ENCODE data around the gene TSPAN14.
"Not testable (repeated sequence)": the region's sequence is repeated elsewhere in the genome, so short reads cannot be mapped to it uniquely, and the experiment has no call there.

Gene TSPAN14

DNA sequence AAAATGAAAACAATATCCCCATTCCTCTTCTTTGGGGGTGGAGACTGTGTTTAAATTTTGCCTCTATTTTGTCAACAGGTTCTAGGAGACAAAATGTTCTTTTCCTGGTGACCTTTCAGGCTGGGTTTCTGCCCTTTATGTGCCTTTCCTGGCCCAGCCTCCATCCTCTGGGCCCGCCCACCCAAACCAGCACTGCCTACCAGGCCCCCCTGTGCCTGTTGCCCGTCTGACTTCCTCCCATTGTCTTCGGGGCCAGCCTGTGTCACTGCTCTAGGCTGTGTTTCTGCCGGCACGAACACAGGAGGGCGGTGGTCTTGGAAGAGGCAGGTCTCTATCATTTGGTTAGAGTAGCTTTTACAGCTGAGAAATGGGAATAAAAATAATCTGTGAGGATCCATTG is 13.9 kb downstream of the TSPAN14 start:
- FAIRE-seq: no peak
- DNase-seq (ENCODE audit: insufficient read length, low spot score): no peak

DNA sequence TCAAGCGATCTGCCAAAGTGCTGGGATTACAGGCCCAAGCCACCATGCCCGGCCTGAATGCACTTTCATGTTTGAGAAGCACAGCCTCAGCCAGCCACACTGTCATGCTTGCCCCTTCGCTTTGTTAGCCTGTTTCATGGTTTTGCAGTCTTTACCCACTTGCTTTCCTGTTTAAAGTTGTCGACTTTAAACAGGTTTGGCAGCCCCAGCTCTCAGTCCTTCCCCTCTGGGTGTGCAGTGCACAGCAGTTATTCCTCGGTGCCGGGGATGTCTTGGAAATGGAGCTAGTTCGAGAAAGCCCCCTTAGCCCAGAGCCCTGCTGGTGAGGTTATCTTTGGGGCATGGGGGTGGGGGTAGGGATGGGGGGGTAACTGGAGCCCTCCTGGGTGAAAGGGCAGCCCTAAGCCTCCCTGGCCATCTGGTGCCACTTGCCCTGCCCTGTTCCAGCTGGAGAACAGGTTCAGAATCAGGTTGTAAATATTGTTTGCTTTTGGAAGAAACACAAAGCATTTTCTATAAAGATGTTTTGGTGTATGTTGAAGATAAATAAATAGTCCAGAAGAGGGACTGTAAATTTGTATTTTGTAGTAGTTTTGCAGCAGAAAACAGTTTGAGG is 14.8 kb downstream of the TSPAN14 start:
- no peak for FAIRE-seq
- DNase-seq (ENCODE audit: insufficient read length, low spot score): no peak

DNA sequence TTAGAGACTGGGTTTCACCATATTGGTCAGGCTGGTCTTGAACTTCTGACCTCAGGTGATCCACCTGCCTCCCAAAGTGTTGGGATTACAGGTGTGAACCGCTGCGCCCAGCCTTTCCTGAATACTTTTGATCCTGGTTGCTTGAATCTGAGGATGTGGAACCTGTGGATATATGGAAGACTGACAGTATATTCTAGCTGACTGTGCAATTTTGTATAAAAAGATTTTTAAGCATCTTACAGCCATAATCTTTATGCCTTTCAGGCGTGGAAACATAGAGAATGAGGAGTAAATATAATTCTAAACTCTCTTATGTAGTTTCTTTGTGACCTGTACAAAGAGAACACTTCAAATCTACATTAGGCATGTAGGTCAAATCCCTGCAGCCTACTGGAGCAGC is 16.2 kb downstream of the TSPAN14 start:
- FAIRE-seq (no peak), DNase-seq (ENCODE audit: insufficient read length, low spot score) (no peak)

DNA sequence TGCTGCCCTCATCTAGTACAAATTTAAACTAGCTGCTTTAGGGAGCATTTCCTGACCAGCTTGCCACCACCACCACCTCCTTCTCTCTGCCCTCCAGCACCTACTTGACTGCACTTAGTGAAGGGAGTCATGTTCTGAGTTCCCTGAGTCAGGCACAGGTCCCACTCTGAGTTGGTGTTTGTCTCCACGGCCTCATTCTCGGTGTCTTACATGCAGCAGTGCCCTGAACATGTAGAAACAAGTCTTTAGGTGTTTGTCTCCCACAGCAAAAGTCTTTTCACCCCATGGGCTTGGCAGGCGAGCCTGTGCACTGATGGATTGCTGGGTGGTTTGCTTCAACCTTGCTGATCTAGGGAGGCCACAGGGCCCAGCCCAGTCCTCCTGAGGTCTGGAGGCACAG is 16.9 kb downstream of the TSPAN14 start:
- no peak for DNase-seq (ENCODE audit: insufficient read length, low spot score)
- no peak for FAIRE-seq

DNA sequence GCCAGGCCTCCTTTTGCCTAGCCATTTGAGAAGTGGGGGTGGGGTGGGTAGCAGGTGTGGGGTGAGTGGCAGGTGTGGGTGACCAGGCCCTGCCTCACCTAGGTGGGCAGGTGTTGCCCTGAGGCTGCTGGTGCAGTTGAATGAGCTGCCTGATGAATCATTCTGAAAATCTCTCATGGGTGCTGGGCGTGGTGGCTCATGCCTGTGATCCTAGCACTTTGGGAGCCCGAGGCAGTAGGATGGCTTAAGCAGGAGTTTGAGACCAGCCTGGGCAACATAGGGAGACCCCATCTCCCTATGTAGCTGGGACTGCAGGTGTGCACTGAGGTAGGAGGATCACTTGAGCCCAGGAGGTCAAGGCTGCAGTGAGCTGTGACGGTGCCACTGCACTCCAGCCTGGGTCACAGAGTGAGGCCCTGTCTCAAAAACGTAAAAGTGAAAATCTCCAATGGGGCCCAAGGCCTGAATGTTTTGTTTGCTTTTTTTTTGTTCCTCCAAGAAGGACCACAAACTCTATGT is 17.7 kb downstream of the TSPAN14 start:
- DNase-seq (ENCODE audit: insufficient read length, low spot score) (no peak), FAIRE-seq (no peak)

DNA sequence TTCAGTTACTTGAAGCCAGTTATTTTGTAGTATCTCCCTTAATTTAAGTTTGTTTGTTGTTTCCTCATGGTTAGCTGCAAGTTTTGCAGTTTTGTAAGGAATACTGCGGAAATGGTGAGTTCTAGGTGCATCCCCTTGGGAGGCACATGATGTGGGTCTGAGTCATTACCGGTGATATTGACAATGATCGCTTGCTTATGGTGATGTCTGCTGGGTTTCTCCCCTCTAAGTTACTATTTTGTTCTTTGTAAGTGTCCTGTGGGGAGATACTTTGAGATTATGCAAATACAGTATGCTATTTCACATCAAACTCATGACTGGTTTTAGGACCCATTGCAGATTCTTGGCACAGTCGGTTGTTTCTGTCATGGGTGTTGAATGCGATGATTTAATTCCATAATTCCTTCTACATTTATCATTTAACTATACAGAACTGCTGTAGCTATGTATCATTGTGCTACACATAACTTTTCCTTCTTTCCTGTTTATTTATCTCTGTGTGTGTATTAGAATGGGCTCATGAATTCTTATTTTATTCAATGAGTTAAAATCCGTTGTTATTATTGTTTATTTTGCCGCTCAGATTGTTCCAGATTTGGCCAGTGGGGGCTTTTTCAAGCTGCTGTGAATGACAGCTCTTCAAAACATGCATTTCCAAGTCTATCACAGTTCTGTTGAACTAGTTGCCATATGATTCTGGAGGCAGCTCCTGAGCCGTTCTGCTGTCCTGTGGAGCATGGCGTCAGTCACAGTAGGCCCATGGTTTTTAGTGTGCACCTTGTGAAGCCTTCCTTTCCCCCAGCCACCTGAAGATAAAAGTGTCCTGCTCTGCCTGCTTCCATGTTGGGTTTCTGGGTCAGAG is 18.4 kb downstream of the TSPAN14 start:
- no peak for FAIRE-seq
- DNase-seq (ENCODE audit: insufficient read length, low spot score): no peak

DNA sequence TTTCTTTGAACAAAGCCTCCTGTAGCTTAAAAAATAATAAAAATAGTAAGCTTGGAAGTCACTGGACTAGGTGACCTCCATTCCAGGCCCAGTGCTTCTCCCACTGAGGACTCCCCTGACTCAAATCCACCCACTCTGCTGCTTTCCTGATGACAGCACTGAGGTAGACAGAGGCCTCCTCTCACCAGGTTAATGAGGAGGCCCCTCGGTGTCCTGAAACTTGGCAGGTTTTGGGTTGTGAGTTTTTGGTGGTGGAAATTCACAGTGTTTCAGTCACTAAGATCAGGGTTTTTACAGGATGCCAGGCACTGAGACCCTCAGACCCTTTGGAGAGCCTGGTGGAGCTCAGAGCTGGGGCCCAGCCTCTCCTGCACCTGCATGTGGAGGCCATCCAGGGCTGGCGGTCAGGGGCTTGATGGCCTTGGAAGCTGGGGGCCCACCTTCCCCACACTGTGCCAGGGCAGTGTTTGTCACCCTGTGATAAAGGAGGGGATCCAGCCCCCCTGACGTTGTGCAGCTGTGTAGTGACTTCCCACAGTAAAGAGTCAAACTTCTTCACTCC is 19.1 kb downstream of the TSPAN14 start:
- FAIRE-seq (no peak), DNase-seq (ENCODE audit: insufficient read length, low spot score) (no peak)

DNA sequence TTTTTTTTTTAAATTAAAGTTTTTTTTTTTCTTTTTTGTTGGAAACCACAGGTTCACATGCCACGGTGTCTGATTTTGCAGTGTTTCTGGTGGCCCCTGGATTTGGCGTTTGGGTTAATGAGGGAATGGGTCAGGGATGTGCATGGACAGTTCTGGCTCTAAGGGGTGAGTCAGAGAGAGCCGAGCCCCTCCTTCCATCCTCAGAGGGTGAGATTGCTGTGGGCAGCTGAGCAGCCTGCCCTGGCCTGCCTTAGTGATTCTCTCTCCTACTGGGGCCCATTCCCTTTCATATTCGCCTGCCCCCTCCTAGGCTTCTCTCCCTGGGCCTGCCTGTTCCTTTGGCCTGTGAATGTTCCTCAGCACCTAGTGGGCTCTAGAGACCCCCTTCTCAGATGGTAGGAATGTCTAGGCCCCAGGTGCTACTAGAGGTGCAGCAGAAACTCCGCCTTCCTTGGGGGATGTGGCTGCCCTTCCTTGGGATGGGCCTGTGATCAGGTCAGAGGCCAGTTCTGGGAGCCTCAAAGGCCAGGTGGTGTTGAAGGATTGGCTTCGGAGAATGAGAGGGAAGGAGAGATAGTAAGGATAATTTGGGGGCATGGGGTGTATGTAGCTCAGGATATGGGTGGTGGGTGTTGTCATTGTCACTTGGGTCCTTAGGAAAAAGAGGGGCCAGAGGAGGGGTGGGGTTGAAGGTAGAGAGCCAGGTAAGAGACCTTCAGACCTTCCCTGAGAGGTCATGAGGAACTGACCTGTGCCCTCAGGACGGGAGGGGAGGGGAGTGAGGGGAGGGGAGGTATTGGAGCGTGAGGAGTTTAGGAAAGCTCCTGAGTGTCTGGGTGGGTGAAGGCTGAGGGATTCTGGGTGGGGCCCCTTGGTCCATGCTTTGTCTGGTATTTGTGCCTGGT is 19.8 kb downstream of the TSPAN14 start:
- DNase-seq (ENCODE audit: insufficient read length, low spot score): no peak
- FAIRE-seq: no peak

DNA sequence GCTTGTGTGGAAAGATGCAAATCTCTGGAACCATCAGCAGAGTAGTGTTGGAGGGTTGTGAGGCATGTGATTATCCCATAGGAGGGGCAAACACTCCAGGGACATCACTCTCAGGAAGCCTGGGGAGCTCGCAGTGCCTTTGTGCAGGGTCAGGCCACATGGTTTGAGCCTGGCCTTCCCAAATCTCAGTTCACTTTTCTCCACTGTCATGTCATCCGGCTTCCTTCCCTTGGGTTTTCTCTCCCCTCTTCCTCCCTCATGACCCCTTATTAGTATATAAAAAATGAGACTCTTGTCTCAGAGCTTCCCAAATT is 20.4 kb downstream of the TSPAN14 start:
- no peak for DNase-seq (ENCODE audit: insufficient read length, low spot score)
- no peak for FAIRE-seq

DNA sequence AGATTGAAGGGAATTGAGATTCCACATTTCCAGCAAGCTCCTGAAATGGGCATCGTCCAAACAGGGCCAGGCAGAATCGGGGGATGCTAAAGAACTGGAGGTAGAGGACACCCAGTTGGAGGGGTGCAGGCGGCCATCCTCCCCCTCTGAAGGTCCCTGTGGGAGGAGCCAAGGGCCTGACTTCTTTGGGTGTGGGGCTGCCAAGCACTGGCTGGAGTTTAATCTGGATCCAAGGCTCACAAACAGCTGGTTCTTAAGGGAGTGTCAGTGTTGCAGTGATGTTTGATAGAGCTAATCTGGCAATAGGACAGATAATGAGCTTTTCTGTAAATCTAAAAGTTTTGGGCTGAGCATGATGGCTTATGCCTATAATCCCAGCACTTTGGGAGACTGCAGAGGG is 20.8 kb downstream of the TSPAN14 start:
- no peak for FAIRE-seq

DNA sequence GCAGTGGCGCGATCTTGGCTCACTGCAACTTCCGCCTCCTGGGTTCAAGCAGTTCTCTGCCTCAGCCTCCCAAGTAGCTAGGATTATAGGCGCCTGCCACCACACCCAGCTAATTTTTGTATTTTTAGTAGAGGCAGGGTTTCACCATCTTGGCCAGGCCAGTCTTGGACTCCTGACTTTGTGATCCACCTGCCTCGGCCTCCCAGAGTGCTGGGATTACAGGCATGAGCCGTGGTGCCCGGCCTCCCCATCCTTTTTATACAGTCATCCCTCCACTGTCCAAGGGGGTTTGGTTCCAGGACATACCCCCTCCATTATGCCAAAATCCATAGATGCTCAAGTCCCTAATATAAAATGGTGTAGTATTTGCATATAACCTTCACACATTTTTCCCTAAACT is 21.5 kb downstream of the TSPAN14 start:
- not testable (repeated sequence) for DNase-seq (ENCODE audit: insufficient read length, low spot score); FAIRE-seq

More for the DNA sequence above, 20.8 kb downstream of the TSPAN14 start:
- DNase-seq (ENCODE audit: insufficient read length, low spot score): no peak

DNA sequence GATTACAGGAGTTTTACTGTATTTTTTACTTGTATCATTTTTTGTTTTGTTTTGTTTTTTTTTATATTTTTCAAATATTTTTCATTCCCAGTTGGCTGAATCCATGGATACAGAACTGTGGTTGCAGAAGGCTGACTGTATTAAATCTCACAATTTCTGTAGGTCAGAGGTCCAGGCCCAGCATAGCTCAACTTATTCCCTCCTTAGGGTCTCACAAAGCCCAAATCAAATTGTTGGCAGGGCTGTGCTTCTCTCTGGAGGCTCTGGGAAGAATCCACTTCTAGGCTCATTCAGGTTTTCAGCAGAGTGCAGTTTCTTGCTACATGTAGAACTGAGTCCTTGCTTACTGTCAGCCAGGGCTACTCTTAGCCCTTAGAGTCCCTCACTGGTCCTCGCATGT is 22.6 kb downstream of the TSPAN14 start:
- DNase-seq (ENCODE audit: insufficient read length, low spot score) (no peak), FAIRE-seq (no peak)

DNA sequence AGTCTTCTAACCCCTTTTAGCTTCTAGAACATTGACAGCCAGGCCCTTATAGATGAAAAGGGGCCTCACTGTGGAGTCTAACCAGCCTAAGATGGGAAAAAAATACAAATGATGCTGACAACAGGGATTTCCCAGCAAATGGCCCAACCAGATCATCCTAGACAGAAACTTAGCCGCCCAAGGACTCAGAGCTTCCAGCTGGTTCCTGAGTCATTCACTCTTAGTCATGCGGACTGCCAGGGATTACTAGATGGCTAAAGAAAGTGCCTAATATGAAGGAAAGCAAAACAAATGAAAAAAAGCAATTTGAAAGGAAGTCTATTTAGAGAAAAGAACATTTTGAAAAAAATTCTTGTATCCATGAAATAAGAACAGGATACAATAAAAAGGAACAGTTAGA is 23.7 kb downstream of the TSPAN14 start:
- FAIRE-seq (no peak), DNase-seq (ENCODE audit: insufficient read length, low spot score) (peak; percentile 70)

DNA sequence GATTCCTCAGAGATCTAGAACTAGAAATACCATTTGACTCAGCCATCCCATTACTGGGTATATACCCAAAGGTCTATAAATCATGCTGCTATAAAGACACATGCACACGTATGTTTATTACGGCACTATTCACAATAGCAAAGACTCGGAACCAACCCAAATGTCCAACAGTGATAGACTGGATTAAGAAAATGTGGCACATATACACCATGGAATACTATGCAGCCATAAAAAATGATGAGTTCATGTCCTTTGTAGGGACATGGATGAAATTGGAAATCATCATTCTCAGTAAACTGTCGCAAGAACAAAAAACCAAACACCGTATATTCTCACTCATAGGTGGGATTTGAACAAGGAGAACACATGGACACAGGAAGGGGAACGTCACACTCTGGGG is 26.3 kb downstream of the TSPAN14 start:
- not testable (repeated sequence) for DNase-seq (ENCODE audit: insufficient read length, low spot score); FAIRE-seq

DNA sequence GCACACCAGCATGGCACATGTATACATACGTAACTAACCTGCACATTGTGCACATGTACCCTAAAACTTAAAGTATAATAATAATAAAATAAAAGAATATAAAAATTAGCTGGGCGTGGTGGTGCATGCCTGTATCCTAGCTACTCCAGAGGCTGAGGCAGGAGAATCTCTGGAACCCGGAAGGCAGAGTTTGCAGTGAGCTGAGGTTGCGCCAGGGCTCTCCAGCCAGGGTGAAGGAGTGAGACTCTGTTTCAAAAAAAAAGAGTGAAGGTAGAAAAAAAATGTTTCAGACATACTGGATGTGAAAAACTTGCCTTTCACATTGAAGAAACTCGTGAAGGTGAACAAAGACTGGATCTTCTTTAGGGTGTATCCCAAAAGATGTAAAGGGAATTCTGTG is 26.7 kb downstream of the TSPAN14 start:
- FAIRE-seq (no peak), DNase-seq (ENCODE audit: insufficient read length, low spot score) (no peak)

DNA sequence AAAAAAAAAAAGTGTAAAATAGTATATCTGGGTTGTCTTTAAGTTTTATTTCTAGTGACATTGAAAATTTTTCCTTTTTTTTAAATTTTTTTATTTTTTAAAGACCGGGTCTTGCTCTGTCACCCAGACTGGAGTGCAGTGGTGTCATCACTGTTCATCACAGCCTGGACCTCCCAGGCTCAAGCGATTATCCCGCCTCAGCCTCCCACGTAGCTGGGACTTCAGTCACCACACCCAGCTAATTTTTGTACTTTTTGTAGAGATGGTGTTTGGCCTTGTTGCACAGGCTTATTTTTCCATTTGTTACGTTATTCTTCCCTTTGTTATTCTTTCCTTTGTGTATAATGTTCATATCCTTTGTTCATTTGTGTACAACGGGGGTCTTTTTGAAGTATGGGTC is 30.1 kb downstream of the TSPAN14 start:
- DNase-seq (ENCODE audit: insufficient read length, low spot score): no peak
- no peak for FAIRE-seq

DNA sequence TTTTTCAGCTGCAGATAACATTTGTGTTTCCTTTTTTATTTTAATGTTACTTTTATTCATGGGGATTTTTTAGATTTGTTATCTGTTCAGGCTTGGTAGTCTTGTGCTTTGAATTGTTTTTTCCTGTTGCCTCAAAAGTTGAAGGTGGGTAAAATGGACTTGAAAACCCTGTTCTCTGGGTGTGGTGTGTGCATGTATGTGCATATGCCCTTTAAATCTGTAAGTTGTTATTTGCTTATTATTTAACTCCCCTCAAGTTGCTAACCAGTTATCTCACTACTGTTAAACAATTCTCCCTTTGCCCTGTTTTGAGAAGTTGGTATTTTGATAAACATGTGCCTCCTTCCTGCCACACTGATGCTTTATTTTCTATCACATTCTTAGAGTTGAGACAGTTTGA is 30.6 kb downstream of the TSPAN14 start:
- no peak for DNase-seq (ENCODE audit: insufficient read length, low spot score)
- no peak for FAIRE-seq

DNA sequence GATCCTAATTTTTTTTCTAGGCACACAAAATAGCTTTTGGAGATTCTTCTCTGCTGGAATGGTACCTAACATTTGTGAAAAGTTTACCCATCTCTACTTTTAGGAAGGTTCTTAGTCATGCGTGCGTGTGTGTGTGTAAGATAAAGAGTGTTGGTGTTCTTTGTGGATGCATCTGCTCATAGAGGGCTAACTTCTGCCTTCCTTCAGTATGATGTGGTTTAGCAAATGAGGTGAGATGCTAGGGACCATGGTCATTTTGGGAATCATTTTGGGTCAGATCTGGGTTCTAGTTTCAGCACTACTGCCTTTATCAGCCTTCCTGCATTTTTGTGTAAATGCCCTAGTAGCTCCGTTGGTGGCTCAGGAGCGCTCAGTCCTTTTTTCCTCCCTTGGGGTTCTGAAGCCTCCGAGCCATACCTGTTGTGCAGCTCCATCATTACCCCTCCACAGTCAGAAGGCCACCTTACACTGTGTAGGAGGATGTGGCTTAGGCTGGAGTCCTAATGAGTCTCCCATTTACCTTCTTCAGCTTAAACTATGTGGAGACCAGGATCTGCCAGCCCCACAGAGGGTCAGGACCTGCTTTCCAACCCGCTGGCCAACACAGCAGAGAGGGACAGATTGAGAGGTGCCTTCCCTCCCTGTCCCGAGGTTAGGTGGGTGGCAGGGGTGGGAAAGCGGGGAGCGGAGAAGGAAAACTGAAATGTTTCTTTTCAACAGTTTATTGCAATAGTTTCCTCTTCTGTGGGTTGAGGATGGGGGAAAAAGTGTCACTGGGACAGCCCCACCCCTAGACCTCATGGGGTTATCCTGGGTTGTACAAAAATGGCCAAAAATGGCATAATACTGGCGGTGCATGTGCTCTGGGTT is 31.2 kb downstream of the TSPAN14 start:
- DNase-seq (ENCODE audit: insufficient read length, low spot score) (no peak), FAIRE-seq (no peak)

DNA sequence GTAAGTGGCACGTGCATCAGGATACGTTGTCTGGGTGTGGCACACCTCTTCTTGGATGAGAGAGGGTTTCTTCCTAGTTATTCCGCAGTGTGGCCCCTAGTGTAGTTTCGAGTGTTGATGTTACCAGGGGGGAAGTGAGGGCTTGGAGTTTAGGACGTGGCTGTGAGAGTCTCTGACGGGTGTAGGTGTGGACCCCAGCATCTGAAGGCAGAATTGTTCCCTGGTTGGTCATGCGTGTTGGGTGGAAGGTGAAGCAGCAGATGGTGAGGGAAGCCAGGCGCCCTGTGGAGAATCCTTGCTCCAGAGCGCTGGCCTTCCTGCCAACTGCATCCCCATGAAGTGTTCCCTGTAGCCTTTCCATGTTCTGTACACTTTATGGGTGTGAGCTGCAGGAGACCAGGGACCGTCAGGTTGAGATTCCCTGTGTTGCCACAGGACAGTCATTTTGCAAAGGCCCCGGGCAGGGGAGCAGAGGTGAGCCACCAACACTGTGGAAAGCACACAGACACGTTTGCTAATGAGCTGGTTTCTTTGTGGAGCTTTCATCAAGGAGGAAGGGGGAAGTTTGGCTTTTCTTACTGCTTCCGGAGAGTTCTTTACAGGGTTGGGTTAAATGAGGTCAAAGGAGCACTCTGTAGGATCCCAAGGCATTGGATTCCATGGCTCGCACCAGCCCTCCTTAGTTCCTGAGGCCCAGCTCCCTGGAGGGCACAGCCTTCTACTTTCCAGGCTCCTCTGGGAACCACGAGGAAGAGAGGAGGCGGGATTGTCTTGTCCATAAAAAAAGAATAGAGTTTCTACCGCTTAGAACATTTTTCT is 32.0 kb downstream of the TSPAN14 start:
- DNase-seq (ENCODE audit: insufficient read length, low spot score): no peak
- FAIRE-seq: no peak
